Fibroblast of pulmonary artery (primary cell): ENCODE measurements around the gene GMDS.

ENCODE experiments used
- DNase-seq: peaks from one replicate; pipeline ENCODE4 v3.0.0-alpha.2; 2010; ENCODE audit warnings: low read depth
- H3K4me3 ChIP-seq: replicated peaks from 2 replicates; pipeline ENCODE4 v1.5.1; 2011; ENCODE audit warnings: low read depth, mild to moderate bottlenecking, control low read depth, low read length, moderate library complexity
- CTCF ChIP-seq: IDR thresholded peaks from 2 replicates; pipeline ENCODE4 v1.5.1; 2011; ENCODE audit warnings: mild to moderate bottlenecking, control low read depth, low read length, inconsistent platforms; ENCODE audit errors: missing control alignments

The GMDS gene

DNA sequence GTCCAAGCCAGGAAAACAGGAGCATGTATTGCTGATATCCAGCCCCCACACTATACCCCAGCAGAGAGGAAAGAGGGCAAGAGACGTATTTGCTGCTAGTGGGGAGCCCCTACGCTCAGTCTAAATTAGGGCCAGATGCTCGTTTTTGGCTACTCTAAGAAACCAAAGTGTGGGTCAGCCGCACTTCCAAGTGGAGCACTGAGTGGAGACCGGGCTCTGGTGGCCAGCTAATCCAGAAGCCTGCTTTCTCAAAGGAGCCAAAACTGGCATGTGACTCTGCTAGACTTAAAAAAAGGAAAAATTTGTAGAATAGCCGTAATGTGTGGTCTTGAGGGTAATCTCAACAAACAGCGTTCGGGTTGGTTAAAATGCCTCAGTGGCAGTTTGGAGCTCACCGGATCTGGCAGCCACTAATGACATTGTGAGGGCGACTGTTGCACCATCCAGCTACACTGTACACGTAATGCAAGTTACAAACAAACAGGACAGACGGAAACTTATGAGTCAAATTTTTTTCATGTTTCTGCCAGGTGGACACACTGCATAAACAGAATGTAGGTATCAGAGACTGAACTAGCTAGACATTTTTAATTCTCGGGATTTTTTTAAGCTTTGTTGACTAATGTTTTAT, 404.8 kb downstream of the GMDS start:
- no peak overlapping the region for H3K4me3 ChIP-seq
- DNase-seq, result no peak
- TF ChIP-seq CTCF, result no peak

GRCh38 chr6:1839361-1839760, 406.0 kb downstream of the GMDS start:
- no peak for TF ChIP-seq CTCF
- no peak for DNase-seq

DNA sequence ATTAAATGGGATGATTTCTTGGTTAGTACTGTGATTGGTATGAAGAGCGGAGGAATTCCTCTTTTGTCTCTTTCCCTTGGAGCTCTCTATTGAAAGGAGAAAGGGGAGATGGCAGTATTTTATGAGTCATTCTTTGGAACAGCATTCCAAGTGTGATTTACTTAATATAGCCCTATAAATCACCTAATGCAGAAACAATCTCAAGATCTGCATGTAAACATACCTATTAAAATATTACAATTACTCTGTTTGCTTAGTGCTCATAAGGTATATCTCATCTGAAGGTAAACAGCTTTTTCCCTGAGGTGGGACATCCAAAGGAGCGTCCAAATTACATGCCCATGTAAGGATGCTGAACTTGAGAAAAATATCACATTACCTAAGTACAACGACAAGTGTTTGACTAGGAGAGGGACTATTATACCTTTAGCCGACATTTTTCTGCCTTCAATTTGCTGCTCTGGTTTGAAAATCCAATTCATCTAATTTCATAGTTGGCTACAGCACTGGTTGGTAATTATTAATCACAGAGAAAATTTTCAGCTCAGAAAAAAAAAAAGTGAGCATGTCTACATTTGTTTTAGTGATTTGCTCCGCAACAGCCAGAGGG, 406.7 kb downstream of the GMDS start:
- no peak overlapping the region for H3K4me3 ChIP-seq
- TF ChIP-seq CTCF, result no peak
- peak; percentile 27 for DNase-seq

More at GRCh38 chr6:1839361-1839760, 406.0 kb downstream of the GMDS start:
- H3K4me3 ChIP-seq, result no peak overlapping the region

- TF ChIP-seq CTCF, result no peak
- no peak overlapping the region for H3K4me3 ChIP-seq
- DNase-seq, result no peak
Measured at GRCh38 chr6:1837826-1838225, 407.6 kb downstream of the GMDS start.

DNA sequence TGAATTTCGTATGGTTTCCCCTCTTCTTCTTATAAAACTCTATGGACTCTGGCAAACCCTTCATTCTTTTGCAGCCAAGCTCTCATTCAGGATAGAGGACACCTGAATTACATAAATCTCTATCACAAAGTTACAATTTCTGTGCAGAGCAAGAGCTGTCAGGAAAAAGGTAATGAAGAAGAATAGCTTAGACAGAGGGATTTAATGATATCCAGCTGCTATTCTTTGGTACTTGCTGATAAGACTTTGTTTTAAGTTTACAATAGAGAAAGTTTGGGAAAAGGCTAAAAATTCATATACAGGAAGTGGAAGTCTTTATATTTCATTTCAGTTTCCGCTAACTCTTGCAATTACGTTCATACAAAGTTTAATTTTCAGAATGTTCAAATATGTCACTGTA, 408.7 kb downstream of the GMDS start:
- H3K4me3 ChIP-seq, result no peak overlapping the region
- DNase-seq, result no peak
- TF ChIP-seq CTCF, result no peak

- no peak for TF ChIP-seq CTCF
- H3K4me3 ChIP-seq, result no peak overlapping the region
- no peak for DNase-seq
Measured at GRCh38 chr6:1834646-1835516, 410.5 kb downstream of the GMDS start.
